GM21390 (cell line): Measurements from ENCODE around the gene MPHOSPH9.
"Not testable (repeated sequence)": the region's sequence is repeated elsewhere in the genome, so short reads cannot be mapped to it uniquely, and the experiment has no call there.

Source experiments
- ATAC-seq: cut with Tn5 transposase; IDR thresholded peaks from one replicate; pipeline ENCODE4 v1.9.1; 2021; ENCODE audit not compliant: unreplicated experiment

MPHOSPH9 gene

DNA sequence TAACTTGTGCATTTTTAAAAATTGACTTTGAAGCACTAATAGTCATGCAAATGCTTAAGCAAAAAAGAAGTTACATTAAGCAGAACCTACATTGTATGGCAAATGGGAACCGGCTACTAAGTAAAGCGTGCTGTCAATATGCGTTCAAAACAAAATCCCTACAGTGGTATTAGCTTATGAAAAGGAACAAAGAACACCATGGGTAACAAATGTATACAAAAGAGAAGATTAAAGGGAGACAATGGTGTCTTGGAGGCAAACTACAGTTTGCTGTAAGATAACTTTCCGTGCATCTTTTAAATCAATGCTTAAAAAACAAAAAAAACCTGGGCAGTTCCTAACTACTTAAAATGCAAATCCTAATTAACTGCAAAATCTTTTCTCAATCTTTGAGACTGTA lies 28.3 kb upstream of the MPHOSPH9 start:
- no peak for ATAC-seq

DNA sequence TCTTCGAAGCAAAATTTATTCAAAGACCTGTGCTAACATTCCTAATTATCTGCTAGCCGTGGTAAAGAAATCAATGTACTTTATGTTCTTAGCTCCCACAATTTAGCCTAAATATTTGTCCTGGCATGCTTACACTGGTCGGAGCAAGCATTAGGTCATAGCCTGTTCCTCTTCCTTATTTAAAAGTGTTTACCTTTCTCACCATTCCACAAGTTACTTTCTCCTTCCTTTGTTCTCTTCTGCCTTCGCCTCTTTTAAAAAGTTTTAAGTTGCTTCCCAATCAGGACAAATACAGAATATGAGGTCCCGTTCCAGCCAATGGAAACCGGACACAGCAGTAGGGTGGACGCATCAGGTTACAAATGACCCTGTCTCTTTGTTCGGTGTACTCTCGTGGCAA lies 27.1 kb upstream of the MPHOSPH9 start:
- no peak for ATAC-seq

DNA sequence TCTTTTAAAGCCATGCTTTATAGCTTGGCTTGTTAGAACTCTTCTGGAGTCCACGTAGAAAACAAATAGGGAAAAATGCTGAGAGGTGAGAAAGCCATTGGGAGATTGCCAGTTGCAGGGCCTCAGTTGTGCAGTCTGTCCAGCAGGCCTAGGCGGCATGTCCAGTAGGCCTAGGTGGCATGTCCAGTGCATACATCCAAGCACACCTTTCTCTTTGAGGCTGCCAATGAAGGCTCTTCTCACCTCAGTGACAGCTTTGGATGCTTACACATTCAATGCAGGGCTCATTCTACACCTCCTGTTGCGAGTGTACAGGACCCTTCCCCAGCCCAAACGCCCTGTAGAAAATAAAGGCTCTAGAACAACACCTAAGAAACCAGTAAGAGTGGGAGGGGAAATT lies 25.7 kb upstream of the MPHOSPH9 start:
- no peak for ATAC-seq

DNA sequence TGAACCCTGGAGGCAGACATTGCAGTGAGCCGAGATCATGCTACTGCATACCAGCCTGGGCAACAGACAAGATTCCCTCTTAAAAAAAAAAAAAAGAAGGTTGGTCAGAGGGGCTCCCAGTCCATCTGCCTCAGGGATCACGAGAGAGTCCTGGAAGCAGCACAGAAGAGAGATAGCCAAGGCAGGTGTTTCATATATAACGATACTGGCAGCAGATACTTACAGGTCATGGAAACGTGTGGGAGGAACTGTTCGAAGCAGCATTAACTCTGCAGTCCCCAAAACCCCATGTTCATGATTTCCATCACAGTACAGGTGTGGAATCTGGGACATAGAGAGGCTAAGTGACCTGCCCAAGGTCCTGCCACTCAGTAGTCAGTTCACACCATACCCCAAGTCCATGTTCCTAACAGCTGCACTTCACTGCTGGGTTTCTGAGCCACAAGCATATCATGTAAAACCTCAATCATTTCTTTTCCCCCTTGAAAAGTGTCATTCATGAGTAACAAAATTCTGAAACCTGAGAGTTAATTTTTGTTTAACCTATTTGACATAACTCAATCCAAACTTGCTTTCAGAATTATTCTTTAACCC lies 22.0 kb upstream of the MPHOSPH9 start:
- ATAC-seq: no peak

DNA sequence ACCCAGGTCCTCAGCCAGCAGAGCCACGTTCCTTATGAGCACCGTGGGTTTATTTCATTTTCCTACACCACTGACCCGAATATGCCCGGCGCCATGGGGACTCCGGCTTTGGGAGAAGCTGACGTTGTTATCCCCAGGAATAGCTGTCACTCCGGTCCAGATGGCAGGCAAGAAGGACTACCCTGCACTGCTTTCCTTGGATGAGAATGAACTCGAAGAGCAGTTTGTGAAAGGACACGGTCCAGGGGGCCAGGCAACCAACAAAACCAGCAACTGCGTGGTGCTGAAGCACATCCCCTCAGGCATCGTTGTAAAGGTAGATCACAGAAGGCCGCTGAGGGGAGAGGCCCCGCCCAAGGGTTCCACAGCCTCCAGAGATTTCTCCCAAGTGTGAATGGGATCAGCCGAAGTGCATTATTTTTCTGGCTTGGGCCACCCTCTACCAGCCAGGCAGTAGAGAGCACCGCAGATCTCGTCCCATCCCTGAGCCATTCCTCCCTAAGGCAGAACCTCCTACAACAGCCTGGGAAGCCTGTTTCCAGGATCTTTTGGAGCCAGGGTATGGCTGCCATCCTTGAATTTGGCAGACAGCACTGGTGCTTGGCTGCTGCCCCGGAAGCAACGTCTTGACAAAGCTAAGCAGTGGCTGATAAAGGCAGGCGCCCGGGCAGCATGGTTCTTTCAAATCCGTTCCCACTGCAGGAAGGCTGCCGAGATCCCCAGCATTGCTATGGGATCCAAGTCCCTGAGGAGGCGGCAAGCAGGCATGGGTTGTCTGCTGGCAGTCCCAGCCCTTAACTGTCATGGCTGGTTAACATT lies 20.9 kb upstream of the MPHOSPH9 start:
- ATAC-seq: no peak

DNA sequence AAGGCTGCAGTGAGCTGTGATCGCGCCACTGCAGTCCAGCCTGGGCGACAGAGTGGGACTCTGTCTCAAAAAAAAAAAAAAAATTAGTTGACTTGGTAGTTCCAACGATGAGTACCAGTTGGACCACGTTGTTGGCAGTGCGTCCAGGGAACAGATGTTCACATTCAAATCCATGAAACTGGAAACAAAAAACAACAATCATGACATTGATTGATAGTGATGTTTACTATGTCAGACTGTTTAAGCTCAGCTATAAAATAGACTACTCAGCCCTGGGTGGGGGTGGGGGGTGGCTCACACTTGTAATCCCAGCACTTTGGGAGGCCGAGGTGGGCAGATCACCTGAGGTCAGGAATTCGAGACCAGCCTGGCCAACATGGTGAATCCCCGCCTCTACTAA lies 19.4 kb upstream of the MPHOSPH9 start:
- not testable (repeated sequence) for ATAC-seq

GRCh38 chr12:123251403-123252076 lies 18.6 kb upstream of the MPHOSPH9 start:
- no peak for ATAC-seq

DNA sequence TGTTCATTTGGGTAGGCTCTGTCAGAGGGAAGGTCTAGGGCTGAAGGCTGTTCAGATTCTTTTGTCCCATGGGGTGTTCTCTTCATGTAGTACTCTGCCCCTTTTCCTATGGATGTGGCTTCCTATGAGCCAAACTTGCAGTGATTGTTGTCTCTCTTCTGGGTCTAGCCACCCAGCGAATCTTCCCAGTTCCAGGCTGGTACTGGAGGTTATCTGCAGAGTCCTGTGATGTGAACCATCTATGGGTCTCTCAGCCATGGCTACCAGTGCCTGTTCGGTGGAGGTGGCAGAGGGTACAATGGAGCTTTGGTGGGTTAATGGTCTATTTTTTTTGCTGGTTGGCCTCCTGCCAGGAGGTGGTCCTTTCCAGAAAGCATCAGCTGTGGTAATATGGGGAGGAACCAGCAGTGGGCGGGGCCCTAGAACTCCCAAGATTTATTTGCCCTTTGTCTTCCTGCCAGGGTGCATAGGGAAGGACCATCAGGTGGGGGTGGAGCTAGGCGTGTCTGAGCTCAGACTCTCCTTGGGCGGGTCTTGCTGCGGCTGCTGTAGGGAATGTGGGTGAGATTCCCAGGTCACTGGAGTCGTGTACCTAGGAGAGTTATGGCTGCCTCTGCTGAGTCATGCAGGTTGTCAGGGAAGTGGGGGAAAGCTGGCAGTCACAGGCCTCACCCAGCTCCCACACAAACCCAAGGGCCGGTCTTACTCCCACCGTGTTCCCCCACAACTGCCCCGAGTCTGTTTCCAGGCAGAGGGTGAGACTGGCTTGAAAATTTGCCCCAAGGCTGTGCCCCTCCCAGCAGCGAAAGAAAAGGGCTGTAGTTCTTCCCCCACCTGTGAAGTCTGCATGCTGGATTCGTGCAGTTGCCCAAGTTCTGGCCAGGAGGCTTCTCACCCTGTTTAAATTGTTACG lies 17.8 kb upstream of the MPHOSPH9 start:
- no peak for ATAC-seq

- ATAC-seq: not testable (repeated sequence)
These were observed 16.2 kb upstream of the MPHOSPH9 start for GRCh38 chr12:123248996-123249741.

DNA sequence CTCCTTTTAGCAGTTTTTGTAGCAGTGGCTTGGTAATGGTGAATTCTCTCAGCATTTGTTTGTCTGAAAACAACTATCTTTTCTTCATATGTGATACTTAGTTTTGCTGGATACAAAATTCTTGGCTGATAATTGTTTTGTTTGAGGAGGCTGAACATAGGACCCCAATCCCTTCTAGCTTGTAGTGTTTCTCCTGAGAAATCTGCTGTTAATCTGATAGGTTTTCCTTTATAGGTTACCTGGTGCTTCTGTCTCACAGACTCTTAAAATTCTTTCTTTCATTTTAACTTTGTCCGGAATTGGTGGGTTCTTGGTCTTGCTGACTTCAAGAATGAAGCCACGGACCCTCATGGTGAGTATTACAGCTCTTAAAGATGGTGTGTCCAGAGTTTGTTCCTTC lies 15.2 kb upstream of the MPHOSPH9 start:
- not testable (repeated sequence) for ATAC-seq

DNA sequence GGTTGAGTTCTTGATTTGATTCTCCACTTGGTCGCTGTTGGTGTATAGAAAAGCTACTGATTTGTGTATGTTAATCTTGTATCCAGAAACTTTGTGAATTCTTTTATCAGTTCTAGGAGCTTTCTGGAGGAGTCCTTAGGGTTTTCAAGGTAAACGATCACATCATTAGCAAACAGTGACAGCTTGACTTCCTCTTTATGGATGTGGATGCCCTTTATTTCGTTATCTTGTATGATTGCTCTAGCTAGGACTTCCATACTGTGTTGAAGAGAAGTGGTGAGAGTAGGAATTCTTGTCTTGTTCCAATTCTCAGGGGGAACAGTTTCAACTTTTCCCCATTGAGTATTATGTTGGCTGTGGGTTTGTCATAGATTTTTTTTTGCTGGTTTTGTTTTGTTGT lies 12.7 kb upstream of the MPHOSPH9 start:
- no peak for ATAC-seq

DNA sequence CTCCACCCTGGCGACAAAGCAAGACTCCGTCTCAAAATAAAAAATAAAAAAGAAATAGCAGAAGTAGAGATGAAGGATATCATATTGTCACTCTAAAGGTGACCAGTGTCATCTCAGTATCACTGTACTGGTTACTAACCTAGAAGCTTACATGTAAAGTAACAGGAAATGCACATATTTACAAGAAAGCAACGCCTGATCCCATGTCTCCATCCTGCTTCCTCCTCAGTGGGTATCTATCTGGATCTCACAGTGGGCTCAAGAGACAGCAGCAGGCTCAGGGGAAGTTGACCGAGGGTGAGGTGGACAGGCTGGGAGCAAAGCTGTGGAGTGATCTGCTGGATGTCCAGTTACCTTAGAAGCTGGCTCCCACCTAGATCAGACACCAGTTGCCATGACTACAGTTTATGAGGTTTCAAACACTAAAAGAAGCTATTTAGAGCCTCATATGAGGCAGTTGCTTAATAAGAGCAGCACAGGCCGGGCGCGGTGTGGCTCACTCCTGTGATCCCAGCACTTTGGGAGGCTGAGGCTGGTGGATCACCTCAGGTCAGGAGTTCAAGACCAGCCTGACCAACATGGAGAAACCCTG lies 10.8 kb upstream of the MPHOSPH9 start:
- no peak for ATAC-seq

DNA sequence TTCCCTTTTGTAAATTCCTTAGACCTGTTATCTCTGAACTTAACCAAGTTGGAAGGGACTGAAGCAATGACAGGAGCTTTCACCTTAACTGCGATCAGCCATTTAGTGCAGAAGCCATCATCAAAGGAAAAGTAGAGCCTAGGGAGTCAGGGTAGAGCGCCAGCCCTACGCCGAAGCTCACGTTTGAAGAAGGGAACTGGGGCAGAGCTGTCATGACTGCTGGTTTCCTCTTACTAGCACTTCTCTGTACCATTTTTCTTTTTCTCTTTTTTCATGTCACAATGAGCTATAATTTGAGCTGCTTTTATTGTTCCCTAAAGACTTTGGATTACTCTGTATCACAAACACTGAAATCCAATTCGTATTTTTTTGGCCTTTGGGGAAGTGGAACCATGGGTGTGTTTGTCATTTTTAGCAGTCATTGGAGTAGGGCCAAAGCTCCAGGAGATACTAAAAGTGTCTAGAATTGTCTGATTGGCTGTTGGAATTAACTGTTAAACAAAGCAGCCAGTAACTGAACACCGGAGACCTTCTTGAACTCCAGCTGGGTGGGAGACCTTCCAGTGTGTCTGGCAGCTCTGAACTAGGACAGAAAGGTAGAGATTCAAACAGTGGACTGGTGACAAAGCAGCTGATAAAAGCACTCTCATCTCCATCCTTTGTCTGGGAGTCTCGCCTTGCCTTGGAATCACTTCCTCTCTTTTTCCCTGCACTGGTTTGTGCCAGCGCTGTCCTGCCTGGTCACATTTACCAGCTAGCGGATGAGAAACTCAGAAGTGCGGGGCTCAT lies 9.4 kb upstream of the MPHOSPH9 start:
- ATAC-seq: no peak

GRCh38 chr12:123238961-123239360 lies 6.0 kb upstream of the MPHOSPH9 start:
- no peak for ATAC-seq

DNA sequence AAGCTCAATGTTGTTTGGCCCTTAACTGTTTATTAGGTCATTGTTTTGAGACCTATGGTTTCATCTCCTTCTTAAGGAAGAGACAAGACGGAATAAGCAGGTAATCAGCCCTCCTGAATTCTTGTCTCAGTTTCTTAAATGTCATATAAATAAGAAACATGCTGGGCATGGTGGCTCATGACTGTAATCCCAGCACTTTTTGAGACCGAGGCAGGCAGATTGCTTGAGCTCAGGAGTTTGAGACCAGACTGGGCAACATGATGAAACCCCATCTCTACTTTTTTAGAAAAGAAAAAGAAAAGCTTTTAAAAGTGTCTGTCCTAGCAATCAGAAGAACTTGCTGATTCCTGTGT lies 5.4 kb upstream of the MPHOSPH9 start:
- no peak for ATAC-seq

DNA sequence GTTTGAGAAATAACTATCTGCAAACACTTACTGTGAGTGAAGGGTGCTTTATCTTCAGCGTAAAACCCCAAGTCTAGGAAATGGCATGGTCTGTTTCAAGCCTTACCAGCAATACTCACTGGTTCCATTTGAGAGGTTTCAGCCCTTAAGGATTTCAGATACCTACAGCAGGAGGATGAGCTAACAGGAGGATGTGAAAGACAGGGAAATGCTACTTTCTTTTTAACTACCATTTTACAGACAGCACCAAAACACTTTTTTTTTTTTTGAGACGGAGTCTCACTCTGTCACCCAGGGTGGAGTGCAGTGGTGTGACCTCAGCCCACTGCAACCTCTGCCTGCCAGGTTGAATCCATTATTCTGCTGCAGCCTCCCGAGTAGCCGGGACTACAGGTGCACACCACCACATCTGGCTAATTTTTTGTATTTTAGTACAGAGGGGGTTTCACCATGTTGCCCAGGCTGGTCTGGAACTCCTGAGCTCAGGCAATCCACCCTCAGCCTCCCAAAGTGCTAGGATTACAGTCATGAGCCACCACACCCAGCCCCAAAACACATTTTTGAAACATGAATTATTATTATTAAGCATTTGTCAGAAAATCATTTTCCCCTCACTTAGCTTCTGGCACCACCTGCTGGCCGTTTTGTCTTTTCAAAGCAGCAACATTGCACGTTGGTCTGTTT lies 4.8 kb upstream of the MPHOSPH9 start:
- ATAC-seq: no peak

GRCh38 chr12:123233505-123234308 lies 766 bp upstream of the MPHOSPH9 start:
- peak; percentile 4 for ATAC-seq

DNA sequence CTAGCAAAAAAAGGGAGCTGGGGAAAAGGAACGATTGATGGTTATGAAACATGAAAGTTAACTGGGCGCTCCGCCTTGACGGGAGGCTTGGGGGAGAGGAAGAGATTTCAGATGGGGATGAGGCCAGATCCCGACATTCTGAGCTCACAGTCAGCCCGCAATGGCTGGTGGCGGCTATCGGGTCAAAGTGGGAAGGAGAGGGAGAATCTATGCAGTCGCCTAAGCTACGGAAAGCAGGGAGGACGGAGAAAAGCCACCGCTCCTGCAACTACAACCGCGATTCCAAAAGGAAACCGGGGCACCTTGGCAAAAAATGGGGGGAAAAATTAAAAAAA lies 502 bp downstream of the MPHOSPH9 start:
- no peak for ATAC-seq
